Cardiac fibroblast (primary cell): ENCODE results near the gene HMX3.
"Not testable (repeated sequence)": the region's sequence is repeated elsewhere in the genome, so short reads cannot be mapped to it uniquely, and the experiment has no call there.

Source experiments
- DNase-seq, 2 donors: peaks; one replicate each; pipeline versions ENCODE4 v3.0.0 to v3.0.0-alpha.2; 2010; ENCODE audit warnings: low read depth in 2 of 2
- H3K4me3 ChIP-seq, 2 donors: replicated peaks in 1 of 2; 1 replicate in 1 of 2; 2 replicates in 1 of 2; pipeline ENCODE4 v1.5.1; 2011; ENCODE audit warnings: low read depth in 2 of 2, low read length in 2 of 2, mild to moderate bottlenecking in 2 of 2, moderate library complexity in 1 of 2
- CTCF ChIP-seq: IDR thresholded peaks from one replicate; pipeline ENCODE4 v1.5.1; 2011; ENCODE audit warnings: low read depth, mild to moderate bottlenecking, low read length, inconsistent platforms

Gene HMX3

GRCh38 chr10:123160311-123160980 lies 24.7 kb downstream of the HMX3 start:
- no peak overlapping the region for H3K4me3 ChIP-seq
- no peak for DNase-seq
- TF ChIP-seq CTCF, result no peak

GRCh38 chr10:123164319-123164718 lies 28.5 kb downstream of the HMX3 start:
- no peak for TF ChIP-seq CTCF
- DNase-seq, result no peak

GRCh38 chr10:123165445-123166072 lies 29.8 kb downstream of the HMX3 start:
- TF ChIP-seq CTCF, result no peak
- no peak for DNase-seq
- H3K4me3 ChIP-seq, result no peak overlapping the region

More at GRCh38 chr10:123164319-123164718, 28.5 kb downstream of the HMX3 start:
- H3K4me3 ChIP-seq, result no peak overlapping the region

GRCh38 chr10:123166618-123167017 lies 30.8 kb downstream of the HMX3 start:
- no peak for TF ChIP-seq CTCF
- no peak overlapping the region for H3K4me3 ChIP-seq
- peak in 1 of 2 donors; percentile 24 for DNase-seq

GRCh38 chr10:123170961-123171360 lies 35.2 kb downstream of the HMX3 start:
- TF ChIP-seq CTCF, result no peak
- DNase-seq, result no peak
- H3K4me3 ChIP-seq, result no peak overlapping the region

- H3K4me3 ChIP-seq, DNase-seq: not testable (repeated sequence)
These were observed 35.8 kb downstream of the HMX3 start for GRCh38 chr10:123171616-123172015.

GRCh38 chr10:123175389-123176387 lies 39.9 kb downstream of the HMX3 start:
- no peak for DNase-seq

GRCh38 chr10:123178390-123178789 lies 42.6 kb downstream of the HMX3 start:
- DNase-seq, result not testable (repeated sequence)

More at GRCh38 chr10:123175389-123176387, 39.9 kb downstream of the HMX3 start:
- no peak for TF ChIP-seq CTCF
- H3K4me3 ChIP-seq, result no peak overlapping the region

More at GRCh38 chr10:123178390-123178789, 42.6 kb downstream of the HMX3 start:
- H3K4me3 ChIP-seq, result not testable (repeated sequence)
